ENCODE measurements around the gene TSPEAR. TPM values are rescaled to one million over a fixed set of nuclear protein-coding genes. Genes with fewer than 3 reads are reported as not detected.

TSPEAR gene
- total RNA-seq, 2 experiments from 2014 or later: not detected

DNA sequence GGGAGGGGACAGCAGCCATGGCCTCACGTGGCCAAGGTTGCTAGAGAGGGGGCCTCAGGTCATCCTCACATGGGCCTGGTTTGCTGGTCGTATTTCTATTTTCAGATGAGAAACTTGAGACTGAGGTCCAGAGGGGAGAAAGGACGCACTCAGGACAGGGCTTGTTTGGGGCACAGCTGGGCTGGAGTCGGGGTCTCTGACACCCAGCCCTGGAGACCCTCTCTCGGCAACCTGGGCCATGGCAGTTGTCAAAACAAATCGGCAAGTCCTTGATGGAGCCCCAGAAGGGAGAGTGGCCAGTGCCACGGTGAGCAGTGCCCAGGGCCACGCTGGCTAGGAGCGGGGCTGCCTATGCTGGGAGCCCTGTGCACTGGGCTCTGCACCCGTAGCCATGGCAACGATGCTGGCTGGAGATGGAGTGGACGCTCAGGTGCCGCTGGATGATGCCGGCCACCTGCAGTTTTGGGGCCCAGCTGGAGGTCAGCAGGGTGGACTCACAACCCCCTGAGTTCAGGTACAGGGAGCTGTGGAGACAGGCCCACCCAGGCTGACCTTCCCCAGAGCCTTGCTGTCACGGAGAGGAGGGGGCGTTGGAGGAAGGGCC, 244.9 kb downstream of the TSPEAR start:
- no peaks in the 10 kb centered on the region for H3K4me1 ChIP-seq (ENCODE audit: insufficient read depth, low read length)
- H3K27me3 ChIP-seq (ENCODE audit: control insufficient read depth in 1 of 2, insufficient read depth in 2 of 2, low read length in 2 of 2): no peaks in the 10 kb centered on the region
- intact Hi-C loops (cut with DNase I, micrococcal nuclease): no loop called here
- no peak overlapping the region for H3K27ac Mint-ChIP-seq
- no peak overlapping the region for H3K4me3 Mint-ChIP-seq
- no peaks in the 10 kb centered on the region for H3K36me3 ChIP-seq (ENCODE audit: insufficient read depth, low read length)
- H3K27ac ChIP-seq (ENCODE audit: low read depth in 1 of 2, low read length in 2 of 2): no peak overlapping the region
- CTCF ChIA-PET: no interaction called here
- ATAC-seq (ENCODE audit: poor library complexity): no peak
- no peak for DNase-seq
- H3K36me3 Mint-ChIP-seq (ENCODE audit: low read depth): no peaks in the 10 kb centered on the region
- no peaks in the 10 kb centered on the region for H3K27me3 Mint-ChIP-seq
- TF ChIP-seq, protein P1, sequence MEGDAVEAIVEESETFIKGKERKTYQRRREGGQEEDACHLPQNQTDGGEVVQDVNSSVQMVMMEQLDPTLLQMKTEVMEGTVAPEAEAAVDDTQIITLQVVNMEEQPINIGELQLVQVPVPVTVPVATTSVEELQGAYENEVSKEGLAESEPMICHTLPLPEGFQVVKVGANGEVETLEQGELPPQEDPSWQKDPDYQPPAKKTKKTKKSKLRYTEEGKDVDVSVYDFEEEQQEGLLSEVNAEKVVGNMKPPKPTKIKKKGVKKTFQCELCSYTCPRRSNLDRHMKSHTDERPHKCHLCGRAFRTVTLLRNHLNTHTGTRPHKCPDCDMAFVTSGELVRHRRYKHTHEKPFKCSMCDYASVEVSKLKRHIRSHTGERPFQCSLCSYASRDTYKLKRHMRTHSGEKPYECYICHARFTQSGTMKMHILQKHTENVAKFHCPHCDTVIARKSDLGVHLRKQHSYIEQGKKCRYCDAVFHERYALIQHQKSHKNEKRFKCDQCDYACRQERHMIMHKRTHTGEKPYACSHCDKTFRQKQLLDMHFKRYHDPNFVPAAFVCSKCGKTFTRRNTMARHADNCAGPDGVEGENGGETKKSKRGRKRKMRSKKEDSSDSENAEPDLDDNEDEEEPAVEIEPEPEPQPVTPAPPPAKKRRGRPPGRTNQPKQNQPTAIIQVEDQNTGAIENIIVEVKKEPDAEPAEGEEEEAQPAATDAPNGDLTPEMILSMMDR (IDR thresholded peaks at IDR 0.05): no peak
- H3K9me3 ChIP-seq (ENCODE audit: control insufficient read depth in 1 of 2, insufficient read depth in 1 of 2, low read length in 2 of 2): no peaks in the 10 kb centered on the region
- no peak overlapping the region for H3K4me3 ChIP-seq (ENCODE audit: low read length)
- POLR2A ChIA-PET: interaction anchor here (0.6 kb wide), 1 partner anchor 205 kb away, joined by 3 read pairs; no protein-coding TSS in a partner anchor
- H3K9me3 Mint-ChIP-seq: no peaks in the 10 kb centered on the region
- no peaks in the 10 kb centered on the region for H3K4me1 Mint-ChIP-seq (ENCODE audit: low read depth)

DNA sequence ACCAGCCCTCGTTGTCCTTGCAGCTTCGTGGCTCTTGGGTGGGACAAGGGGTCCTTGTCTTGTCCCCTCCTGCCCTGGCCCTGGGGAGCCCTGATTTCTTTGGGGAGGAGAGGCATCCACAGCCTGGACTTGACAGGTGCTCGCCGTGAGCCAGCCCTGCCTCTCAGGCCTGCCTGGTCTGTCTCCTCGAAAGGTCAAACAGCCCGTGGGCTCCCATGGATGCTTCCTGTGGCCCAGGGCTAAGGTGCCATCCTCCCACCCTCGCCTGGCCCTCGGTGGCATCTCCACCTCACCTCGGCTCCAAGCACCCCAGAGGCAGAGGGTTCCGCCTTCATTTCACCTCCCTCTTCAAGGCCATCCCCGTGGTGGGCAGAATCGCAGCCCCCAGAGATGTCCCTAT, 247.0 kb downstream of the TSPEAR start:
- Histone ChIP-seq H3K4me3 (ENCODE audit: low read length) (no peak overlapping the region), H3K36me3 (ENCODE audit: insufficient read depth, low read length) (no peaks in the 10 kb centered on the region), H3K9me3 (ENCODE audit: control insufficient read depth in 1 of 2, insufficient read depth in 1 of 2, low read length in 2 of 2) (peaks cover 0 to 4% of the 10 kb centered on the region in 2 experiments), H3K4me1 (ENCODE audit: insufficient read depth, low read length) (no peaks in the 10 kb centered on the region), H3K27me3 (ENCODE audit: control insufficient read depth in 1 of 2, insufficient read depth in 2 of 2, low read length in 2 of 2) (no peaks in the 10 kb centered on the region), H3K27ac (ENCODE audit: low read depth in 1 of 2, low read length in 2 of 2) (no peak overlapping the region)
- H3K27me3 Mint-ChIP-seq: no peaks in the 10 kb centered on the region
- no peaks in the 10 kb centered on the region for H3K9me3 Mint-ChIP-seq
- ChIA-PET CTCF (no interaction called here), POLR2A (no interaction called here)
- intact Hi-C loops (cut with DNase I, micrococcal nuclease): no loop called here
- DNase-seq (no peak), ATAC-seq (ENCODE audit: poor library complexity) (no peak)
- H3K4me1 Mint-ChIP-seq (ENCODE audit: low read depth): no peaks in the 10 kb centered on the region
- no peaks in the 10 kb centered on the region for H3K36me3 Mint-ChIP-seq (ENCODE audit: low read depth)
- H3K4me3 Mint-ChIP-seq: no peak overlapping the region
- TF ChIP-seq, protein P1 (IDR thresholded peaks at IDR 0.05): no peak
- no peak overlapping the region for H3K27ac Mint-ChIP-seq

DNA sequence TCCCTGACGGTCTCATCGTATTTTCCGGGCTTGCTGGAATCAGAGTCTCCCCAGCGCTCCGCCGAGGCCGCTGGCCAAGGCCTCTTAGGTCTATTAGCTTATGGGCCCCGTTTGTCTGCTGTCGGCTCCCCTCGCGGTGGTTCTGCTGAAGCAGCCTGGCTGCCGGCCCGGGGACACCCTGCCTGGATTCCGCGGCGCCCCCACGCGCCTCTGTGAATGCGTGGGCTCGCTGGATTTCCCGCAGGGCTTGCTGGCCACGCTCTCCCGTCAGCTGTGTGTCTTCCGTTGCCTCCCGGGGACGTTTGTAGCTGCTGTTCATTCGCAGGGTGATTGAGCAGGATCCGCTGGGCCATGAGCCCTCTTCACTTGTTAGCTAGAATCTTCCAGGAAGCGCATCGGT, 247.6 kb downstream of the TSPEAR start:
- H3K36me3 ChIP-seq (ENCODE audit: insufficient read depth, low read length): no peaks in the 10 kb centered on the region
- H3K9me3 Mint-ChIP-seq: no peaks in the 10 kb centered on the region
- TF ChIP-seq, protein P1 (IDR thresholded peaks at IDR 0.05): no peak
- DNase-seq (no peak), ATAC-seq (ENCODE audit: poor library complexity) (no peak)
- no peaks in the 10 kb centered on the region for H3K36me3 Mint-ChIP-seq (ENCODE audit: low read depth)
- H3K27ac ChIP-seq (ENCODE audit: low read depth in 1 of 2, low read length in 2 of 2): no peak overlapping the region
- H3K4me3 Mint-ChIP-seq: no peak overlapping the region
- intact Hi-C loops (cut with DNase I, micrococcal nuclease): no loop called here
- H3K4me1 Mint-ChIP-seq (ENCODE audit: low read depth): no peaks in the 10 kb centered on the region
- no peaks in the 10 kb centered on the region for H3K4me1 ChIP-seq (ENCODE audit: insufficient read depth, low read length)
- CTCF ChIA-PET: no interaction called here
- no peaks in the 10 kb centered on the region for H3K27me3 Mint-ChIP-seq
- H3K9me3 ChIP-seq (ENCODE audit: control insufficient read depth in 1 of 2, insufficient read depth in 1 of 2, low read length in 2 of 2): peaks cover 0 to 4% of the 10 kb centered on the region in 2 experiments
- H3K27ac Mint-ChIP-seq: no peak overlapping the region
- no peak overlapping the region for H3K4me3 ChIP-seq (ENCODE audit: low read length)
- H3K27me3 ChIP-seq (ENCODE audit: control insufficient read depth in 1 of 2, insufficient read depth in 2 of 2, low read length in 2 of 2): no peaks in the 10 kb centered on the region
- POLR2A ChIA-PET: no interaction called here
